T47D (cell line): ENCODE data around the gene PRKG1.
"Not testable (repeated sequence)": the region's sequence is repeated elsewhere in the genome, so short reads cannot be mapped to it uniquely, and the experiment has no call there.

ENCODE experiments used
- DNase-seq, 2 experiments: peaks; one replicate each; pipeline versions ENCODE4 v3.0.0 to v3.0.0-alpha.2; 2011 to 2012; ENCODE audit warnings: low read depth in 1 of 2, low spot score in 1 of 2
- JUND ChIP-seq: IDR thresholded peaks from 2 replicates; pipeline ENCODE4 v1.6.1; 2012; ENCODE audit warnings: low read depth
- in situ Hi-C: cut with HindIII; loops from 2 replicates; pipeline ENCODE4 v1.10.0; 2016; ENCODE audit warnings: low sequenced_read_pairs, low pct_unique_long_range_greater_than_20kb

PRKG1 gene

GRCh38 chr10:52032681-52033629 is 958.7 kb downstream of the PRKG1 start:
- TF ChIP-seq JUND: no peak
- in situ Hi-C loops: no loop called here
- no peak for DNase-seq

GRCh38 chr10:52039002-52039793 is 964.9 kb downstream of the PRKG1 start:
- in situ Hi-C loops, DNase-seq: not testable (repeated sequence)

DNA sequence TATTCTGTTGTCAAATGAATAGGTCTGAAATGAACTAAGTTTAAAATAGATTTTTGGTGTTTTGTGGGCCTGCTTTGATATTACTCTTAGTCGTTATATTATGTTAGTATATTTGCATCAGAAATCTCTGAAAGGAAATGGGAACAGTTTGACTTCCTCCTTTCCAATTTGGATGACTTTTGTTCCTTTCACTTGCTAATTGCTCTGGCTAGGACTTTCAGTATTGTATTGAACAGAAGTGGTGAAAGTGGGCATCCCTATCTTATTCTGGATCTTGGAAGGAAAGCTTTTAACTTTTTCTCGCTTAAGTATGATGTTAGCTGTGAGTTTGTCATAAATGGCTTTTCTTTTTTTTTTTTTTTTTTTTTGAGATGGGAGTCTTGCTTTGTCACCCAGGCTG is 966.2 kb downstream of the PRKG1 start:
- in situ Hi-C loops: no loop called here
- no peak for DNase-seq
- no peak for TF ChIP-seq JUND

- no peak for DNase-seq
- TF ChIP-seq JUND: no peak
- in situ Hi-C loops: no loop called here
These were observed 969.5 kb downstream of the PRKG1 start for GRCh38 chr10:52043811-52044210.

DNA sequence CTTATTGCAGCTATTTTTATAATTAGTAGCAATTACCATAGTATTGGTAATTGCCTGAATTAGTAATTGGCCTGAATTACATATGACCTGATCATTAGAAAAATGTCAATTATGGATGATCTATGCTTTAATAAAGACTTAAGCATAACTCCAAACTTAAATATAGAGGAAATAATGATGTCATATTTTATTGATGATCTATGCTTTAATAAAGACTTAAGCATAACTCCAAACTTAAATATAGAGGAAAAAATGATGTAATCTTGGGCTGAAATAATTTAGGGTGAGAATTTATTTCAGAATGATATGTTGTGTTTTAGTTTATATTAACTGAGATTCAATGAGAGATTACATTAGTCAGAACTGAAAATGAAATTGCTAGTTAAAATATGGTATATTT is 973.8 kb downstream of the PRKG1 start:
- DNase-seq: no peak
- no peak for TF ChIP-seq JUND
- in situ Hi-C loops: no loop called here

- DNase-seq: no peak
- TF ChIP-seq JUND: no peak
- in situ Hi-C loops: no loop called here
These were observed 976.3 kb downstream of the PRKG1 start for GRCh38 chr10:52050429-52051047.

DNA sequence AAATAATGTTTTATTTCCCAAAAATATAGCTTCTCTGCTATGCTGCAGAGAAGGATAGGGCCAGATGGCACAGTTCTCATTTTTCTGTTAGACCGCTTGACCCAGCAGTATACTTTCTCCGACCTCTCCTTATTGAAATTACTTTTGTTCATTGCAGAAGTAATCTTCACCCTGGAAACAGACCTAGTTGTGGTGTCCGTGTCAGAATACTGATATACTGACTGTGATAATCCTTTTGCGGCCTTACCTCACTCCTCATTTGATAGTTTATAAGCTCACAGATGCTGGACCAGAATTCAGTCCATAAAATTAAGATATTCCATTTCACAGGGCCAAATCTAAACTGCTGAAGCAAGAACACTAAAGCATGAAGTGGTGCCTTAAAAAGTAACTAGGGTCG is 979.2 kb downstream of the PRKG1 start:
- in situ Hi-C loops: no loop called here
- DNase-seq: no peak
- TF ChIP-seq JUND: no peak

DNA sequence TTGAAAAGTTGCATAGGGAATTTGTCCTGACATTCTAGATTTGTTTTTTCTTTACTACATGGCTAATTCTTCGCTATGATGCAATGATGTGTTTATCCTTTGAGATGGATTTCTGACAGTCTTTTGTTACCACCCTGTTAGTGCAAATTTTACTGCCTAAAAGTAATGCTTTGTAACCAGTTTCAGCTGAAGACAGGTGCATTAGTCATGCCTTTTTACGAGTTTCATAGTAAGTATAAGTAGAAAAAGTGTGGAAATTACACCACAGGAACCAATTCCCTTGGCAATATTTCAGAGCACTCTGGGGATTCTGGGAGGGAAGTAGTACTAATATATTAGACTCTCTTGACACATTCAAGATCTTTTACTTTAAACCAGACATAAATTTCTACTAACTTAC is 982.0 kb downstream of the PRKG1 start:
- in situ Hi-C loops: no loop called here
- no peak for DNase-seq
- no peak for TF ChIP-seq JUND

DNA sequence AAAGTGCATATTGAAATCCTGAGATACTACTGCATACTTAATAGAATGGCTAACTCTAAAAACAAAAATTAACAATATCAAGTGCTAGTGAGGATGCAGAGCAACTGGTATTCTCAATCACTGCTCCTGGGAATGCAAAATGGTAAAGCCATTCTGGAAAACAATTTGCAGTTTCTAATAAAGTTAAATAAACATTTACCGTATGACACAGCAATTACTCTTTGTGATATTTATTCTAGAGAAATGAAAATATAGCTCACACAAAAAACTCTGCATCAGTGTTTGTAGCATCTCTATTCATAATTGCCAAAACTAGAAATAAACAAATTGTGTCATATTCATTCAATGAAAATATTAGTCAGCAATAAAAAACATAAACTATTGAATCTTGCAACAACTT is 984.8 kb downstream of the PRKG1 start:
- TF ChIP-seq JUND: no peak
- DNase-seq: no peak
- in situ Hi-C loops: no loop called here

DNA sequence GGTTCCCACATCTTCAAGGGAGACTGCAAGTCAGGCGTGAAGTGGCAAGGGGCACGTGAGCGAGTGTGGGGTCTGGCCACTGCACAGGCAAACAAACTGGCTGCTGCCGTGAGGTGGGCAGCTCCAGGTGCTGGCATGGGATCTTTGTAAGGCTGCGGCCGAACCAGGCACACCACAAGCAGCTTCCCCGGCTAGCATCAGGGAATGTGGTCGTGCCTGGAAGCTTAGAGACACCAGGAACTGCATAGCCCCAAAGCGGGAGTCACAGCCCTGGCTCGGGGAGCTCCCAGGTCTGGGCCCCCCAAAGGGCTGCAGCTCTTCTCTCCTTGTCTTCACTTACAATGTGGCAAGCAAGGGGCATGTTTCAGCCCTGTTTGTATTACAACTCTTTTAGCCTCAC is 988.9 kb downstream of the PRKG1 start:
- in situ Hi-C loops: no loop called here
- TF ChIP-seq JUND: no peak
- no peak for DNase-seq

- TF ChIP-seq JUND: no peak
- DNase-seq: no peak
- in situ Hi-C loops: no loop called here
These were observed 990.0 kb downstream of the PRKG1 start for GRCh38 chr10:52064084-52064845.

DNA sequence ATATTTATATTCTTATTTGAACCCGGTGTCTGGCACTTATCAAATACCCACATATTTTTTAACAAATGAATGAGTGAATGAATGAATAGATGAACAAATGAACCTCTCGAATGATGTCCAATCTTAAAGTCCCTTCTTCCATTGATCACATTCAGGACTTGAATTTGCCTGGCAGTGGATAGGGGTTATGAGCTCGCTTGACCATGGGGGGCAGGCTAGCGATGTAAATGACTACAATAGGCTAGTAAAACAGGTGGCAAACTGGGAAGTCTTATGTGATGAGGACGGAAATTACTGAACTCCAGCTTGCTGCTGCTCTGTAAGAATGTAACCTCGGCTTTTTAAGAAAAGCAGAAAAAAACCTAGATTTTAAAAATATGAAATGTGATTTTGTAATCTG is 992.1 kb downstream of the PRKG1 start:
- no peak for TF ChIP-seq JUND
- in situ Hi-C loops: no loop called here
- DNase-seq: peak in 1 of 2 experiments; percentile 31
